ENCODE measurements around the gene ELAVL1.

- TF ChIP-seq POLR2A (IDR thresholded peaks at IDR 0.05) (no peak), CTCF (IDR thresholded peaks at IDR 0.05) (no peak)
Observed at GRCh38 chr19:7942981-7943443, 62.4 kb downstream of the ELAVL1 start.

Data from adrenal gland (tissue), 5 donors.